ENCODE measurements around the gene CCDC33. TPM values are rescaled to one million over a fixed set of nuclear protein-coding genes. Genes with fewer than 3 reads are reported as not detected.

CCDC33 gene
- total and polyA plus RNA-seq, 2 donors from 2014 or later: 0.63 TPM; not detected in 1

DNA sequence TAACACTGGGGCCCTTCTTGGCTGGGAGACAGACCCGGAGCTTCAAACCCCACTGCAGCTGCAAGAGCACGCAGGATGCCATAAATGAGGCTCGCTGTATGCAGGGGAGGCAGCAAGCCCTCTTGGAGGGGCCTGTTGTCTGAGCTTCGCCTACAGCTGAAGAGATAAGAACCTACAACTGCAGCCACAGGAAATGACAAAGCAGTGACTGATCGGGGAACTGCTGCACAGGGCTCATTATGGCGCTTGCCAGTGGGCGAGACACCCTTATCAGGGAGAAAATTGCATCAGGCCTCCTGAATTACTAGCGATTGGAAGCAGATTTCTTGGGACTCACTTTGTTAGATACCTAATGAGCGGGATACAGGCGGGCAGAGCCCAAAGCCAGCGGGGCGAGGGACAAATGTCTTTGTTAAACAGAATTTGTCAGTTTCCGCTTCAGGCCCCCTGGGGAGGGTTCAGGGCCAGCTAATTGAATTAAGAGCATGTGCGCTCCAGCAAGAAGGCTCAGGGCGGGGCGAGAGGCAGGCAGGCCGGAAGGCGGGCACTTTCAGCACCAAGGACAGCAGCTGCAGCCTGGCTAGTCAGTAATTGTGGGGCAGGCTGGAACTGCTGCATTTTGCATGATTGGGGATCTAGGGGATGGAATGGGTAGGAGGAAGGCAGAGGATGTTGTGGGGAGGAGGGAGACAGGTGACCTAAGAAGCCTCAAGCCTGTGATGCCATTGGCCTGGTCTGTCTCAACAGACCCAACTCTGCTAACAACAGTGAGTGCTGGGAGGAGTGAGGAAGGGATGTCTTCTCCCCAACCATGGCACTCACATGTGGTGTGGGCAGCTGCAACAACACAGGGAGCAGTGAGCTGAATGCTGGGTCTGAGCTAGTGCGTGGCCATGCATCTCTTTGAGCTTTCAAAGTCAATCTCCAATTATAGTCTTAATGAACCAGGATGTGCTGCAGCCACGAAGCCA lies 55.3 kb downstream of the CCDC33 start:
- no peaks in the 10 kb centered on the region for H3K4me1 ChIP-seq (ENCODE audit: control insufficient read depth in 2 of 3, insufficient read depth in 2 of 3, low read depth in 1 of 3, low read length in 3 of 3)
- H3K9ac ChIP-seq (ENCODE audit: low read length in 3 of 3): no peak overlapping the region
- TF ChIP-seq CTCF (IDR thresholded peaks at IDR 0.05; ENCODE audit: borderline replicate concordance, extremely low read depth, insufficient read depth): no peak
- H3K36me3 ChIP-seq (ENCODE audit: control insufficient read depth in 2 of 3, insufficient read depth in 3 of 3, low read length in 3 of 3): no peaks in the 10 kb centered on the region
- H3K4me3 ChIP-seq (ENCODE audit: low read length in 3 of 3): no peak overlapping the region
- intact Hi-C loops (cut with DNase I): no loop called here
- DNase-seq: peak; percentile 91 to 94 (median 92)
- no peaks in the 10 kb centered on the region for H3K27me3 ChIP-seq (ENCODE audit: control insufficient read depth, insufficient read depth, low read length)
- H3K9me3 ChIP-seq (ENCODE audit: control insufficient read depth in 2 of 3, insufficient read depth in 1 of 3, low read length in 3 of 3): no peaks in the 10 kb centered on the region
- no peak overlapping the region for H3K27ac ChIP-seq (ENCODE audit: low read depth in 2 of 2, low read length in 2 of 2)
- no peak for FAIRE-seq

DNA sequence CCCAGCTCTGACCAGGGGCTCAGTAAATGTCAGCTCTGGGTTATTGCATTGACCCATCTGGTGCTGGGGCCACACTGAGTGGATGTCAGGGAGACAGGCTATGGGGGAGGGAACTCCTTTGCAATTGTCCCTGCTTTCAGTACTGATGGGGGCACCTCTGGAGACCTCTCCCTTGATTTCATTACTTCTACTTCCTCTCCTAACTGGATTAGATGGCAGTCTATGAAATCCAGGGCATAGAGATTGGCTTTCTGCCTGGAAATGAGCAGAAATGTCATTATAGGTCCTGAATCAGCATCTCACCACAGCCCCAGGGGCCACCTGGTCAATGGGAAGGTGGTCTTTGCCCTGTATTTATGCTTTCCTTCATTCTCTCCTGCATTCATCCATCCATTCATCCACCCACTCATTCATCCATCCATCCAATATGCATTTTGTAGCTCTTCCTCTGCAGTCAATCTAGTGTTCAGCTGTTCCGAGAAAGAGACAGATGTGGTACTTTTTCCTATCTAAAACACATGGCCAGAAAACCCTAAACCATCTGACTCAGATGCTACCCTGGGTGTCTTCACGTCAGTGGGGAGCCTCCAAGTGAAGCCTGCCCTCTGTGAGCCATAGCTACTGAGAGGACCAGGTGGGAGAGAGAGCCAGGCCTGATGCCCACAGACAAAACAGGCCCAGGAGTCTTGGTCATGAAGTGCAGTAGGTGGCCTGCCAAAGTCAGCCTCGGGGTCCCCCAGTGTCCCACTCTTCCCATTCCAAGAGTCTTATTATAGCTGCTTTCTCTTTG lies 57.1 kb downstream of the CCDC33 start:
- intact Hi-C loops (cut with DNase I): no loop called here
- no peak overlapping the region for H3K27ac ChIP-seq (ENCODE audit: low read depth in 2 of 2, low read length in 2 of 2)
- TF ChIP-seq CTCF (IDR thresholded peaks at IDR 0.05; ENCODE audit: borderline replicate concordance, extremely low read depth, insufficient read depth): no peak
- no peak for FAIRE-seq
- no peak overlapping the region for H3K9ac ChIP-seq (ENCODE audit: low read length in 3 of 3)
- no peaks in the 10 kb centered on the region for H3K36me3 ChIP-seq (ENCODE audit: control insufficient read depth in 2 of 3, insufficient read depth in 3 of 3, low read length in 3 of 3)
- H3K9me3 ChIP-seq (ENCODE audit: control insufficient read depth in 2 of 3, insufficient read depth in 1 of 3, low read length in 3 of 3): no peaks in the 10 kb centered on the region
- no peak overlapping the region for H3K4me3 ChIP-seq (ENCODE audit: low read length in 3 of 3)
- DNase-seq: no peak
- no peaks in the 10 kb centered on the region for H3K27me3 ChIP-seq (ENCODE audit: control insufficient read depth, insufficient read depth, low read length)
- H3K4me1 ChIP-seq (ENCODE audit: control insufficient read depth in 2 of 3, insufficient read depth in 2 of 3, low read depth in 1 of 3, low read length in 3 of 3): no peaks in the 10 kb centered on the region

DNA sequence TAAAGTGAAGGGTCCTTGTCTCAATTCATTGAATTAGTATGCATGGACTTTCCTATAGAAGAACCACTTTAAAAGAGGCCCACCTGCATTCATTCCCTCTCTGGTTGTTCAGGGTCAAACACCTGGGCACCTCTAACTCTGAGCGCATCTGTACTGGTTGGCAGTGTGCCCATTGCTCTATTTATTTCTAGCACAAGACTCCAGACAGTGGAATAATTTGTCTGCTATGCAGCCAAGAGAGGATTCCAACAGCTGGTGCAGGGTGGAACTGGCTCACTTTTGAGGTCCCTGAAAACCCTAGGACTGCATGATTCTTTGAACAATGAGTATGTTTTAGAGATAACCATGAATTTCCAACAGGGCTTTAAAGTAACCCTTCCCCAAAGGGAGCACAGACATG lies 57.9 kb downstream of the CCDC33 start:
- no peak for FAIRE-seq
- intact Hi-C loops (cut with DNase I): no loop called here
- H3K27me3 ChIP-seq (ENCODE audit: control insufficient read depth, insufficient read depth, low read length): no peaks in the 10 kb centered on the region

More for the DNA sequence above, 57.9 kb downstream of the CCDC33 start:
- Histone ChIP-seq H3K4me3 (ENCODE audit: low read length in 3 of 3) (no peak overlapping the region), H3K9me3 (ENCODE audit: control insufficient read depth in 2 of 3, insufficient read depth in 1 of 3, low read length in 3 of 3) (no peaks in the 10 kb centered on the region), H3K36me3 (ENCODE audit: control insufficient read depth in 2 of 3, insufficient read depth in 3 of 3, low read length in 3 of 3) (no peaks in the 10 kb centered on the region), H3K9ac (ENCODE audit: low read length in 3 of 3) (no peak overlapping the region), H3K27ac (ENCODE audit: low read depth in 2 of 2, low read length in 2 of 2) (no peak overlapping the region), H3K4me1 (ENCODE audit: control insufficient read depth in 2 of 3, insufficient read depth in 2 of 3, low read depth in 1 of 3, low read length in 3 of 3) (no peaks in the 10 kb centered on the region)
- no peak for DNase-seq
- no peak for TF ChIP-seq CTCF (IDR thresholded peaks at IDR 0.05; ENCODE audit: borderline replicate concordance, extremely low read depth, insufficient read depth)
